ENCODE results near the gene THEMIS.

DNA sequence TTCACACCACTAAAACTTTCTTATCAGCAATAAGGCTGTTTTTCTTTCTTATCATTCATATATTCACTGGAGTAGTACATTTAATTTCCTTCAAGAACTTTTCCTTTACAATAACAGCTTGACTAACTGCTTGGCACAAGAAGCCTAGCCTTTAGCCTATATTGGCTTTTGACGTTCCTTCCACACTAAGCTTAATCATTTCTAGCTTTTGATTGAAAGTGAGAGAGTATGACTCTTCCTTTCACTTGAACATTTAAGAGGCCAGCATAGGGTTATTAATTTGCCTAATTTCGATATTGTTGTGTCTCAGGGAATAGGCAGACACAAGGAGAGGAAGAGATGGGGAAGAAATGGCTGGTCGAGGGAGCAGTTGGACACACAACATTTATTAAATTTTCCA is 23.6 kb downstream of the THEMIS start:
- TF ChIP-seq, protein P1, sequence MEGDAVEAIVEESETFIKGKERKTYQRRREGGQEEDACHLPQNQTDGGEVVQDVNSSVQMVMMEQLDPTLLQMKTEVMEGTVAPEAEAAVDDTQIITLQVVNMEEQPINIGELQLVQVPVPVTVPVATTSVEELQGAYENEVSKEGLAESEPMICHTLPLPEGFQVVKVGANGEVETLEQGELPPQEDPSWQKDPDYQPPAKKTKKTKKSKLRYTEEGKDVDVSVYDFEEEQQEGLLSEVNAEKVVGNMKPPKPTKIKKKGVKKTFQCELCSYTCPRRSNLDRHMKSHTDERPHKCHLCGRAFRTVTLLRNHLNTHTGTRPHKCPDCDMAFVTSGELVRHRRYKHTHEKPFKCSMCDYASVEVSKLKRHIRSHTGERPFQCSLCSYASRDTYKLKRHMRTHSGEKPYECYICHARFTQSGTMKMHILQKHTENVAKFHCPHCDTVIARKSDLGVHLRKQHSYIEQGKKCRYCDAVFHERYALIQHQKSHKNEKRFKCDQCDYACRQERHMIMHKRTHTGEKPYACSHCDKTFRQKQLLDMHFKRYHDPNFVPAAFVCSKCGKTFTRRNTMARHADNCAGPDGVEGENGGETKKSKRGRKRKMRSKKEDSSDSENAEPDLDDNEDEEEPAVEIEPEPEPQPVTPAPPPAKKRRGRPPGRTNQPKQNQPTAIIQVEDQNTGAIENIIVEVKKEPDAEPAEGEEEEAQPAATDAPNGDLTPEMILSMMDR (IDR thresholded peaks at IDR 0.05), result no peak
- TF ChIP-seq POLR2A (IDR thresholded peaks at IDR 0.05), result no peak
